WTC11 (cell line): ENCODE data around the gene UNG. TPM values are rescaled to one million over a fixed set of nuclear protein-coding genes. Genes with fewer than 3 reads are reported as not detected.

Source experiments
- ATAC-seq: fragments of 200-7000 bp; cut with Tn5 transposase; 2 replicates; pipeline ENCODE4 v1.10.0; 2021; ENCODE audit warnings: mild to moderate bottlenecking, moderate library complexity
- CTCF ChIA-PET: fragments of 300-600 bp; sonication (Branson Sonifier 250); formaldehyde crosslinking; loops from one replicate; lab custom pipeline; 2021; ENCODE audit warnings: antibody characterized with exemption; lab: Charles Lee
- POLR2A ChIA-PET: fragments of 350-600 bp; sonication (Branson Sonifier 250); formaldehyde crosslinking; loops from one replicate; lab custom pipeline; 2021; ENCODE audit warnings: antibody characterized with exemption; lab: Charles Lee
- DNase-seq: peaks from one replicate; pipeline ENCODE4 v3.0.0; 2021; ENCODE audit warnings: low spot score
- H3K27ac Mint-ChIP-seq: 2 replicates; pipeline ENCODE4 v1.8.0; 2021; ENCODE audit warnings: mixed read lengths
- H3K27me3 Mint-ChIP-seq: 2 replicates; pipeline ENCODE4 v1.8.0; 2021; ENCODE audit warnings: low read depth, mild to moderate bottlenecking, moderate library complexity, mixed read lengths
- H3K36me3 Mint-ChIP-seq: 2 replicates; pipeline ENCODE4 v1.8.0; 2021; ENCODE audit warnings: mixed read lengths
- H3K4me1 Mint-ChIP-seq: 2 replicates; pipeline ENCODE4 v1.8.0; 2022; ENCODE audit warnings: mixed read lengths
- H3K4me3 Mint-ChIP-seq: 2 replicates; pipeline ENCODE4 v1.8.0; 2021; ENCODE audit warnings: mild to moderate bottlenecking, moderate library complexity, mixed read lengths
- H3K9me3 Mint-ChIP-seq: 2 replicates; pipeline ENCODE4 v1.8.0; 2021; ENCODE audit warnings: mixed read lengths
- CBFB ChIP-seq: sonication (generic); formaldehyde crosslinking; IDR thresholded peaks from 2 replicates; pipeline ENCODE4 v1.8.1; 2022; ENCODE audit warnings: mild to moderate bottlenecking, low read depth, missing genetic modification reagents
- ELF4 ChIP-seq: sonication (generic); formaldehyde crosslinking; IDR thresholded peaks from 2 replicates; pipeline ENCODE4 v1.8.1; 2022; ENCODE audit warnings: low read depth, mild to moderate bottlenecking, moderate library complexity, missing genetic modification reagents
- ESRRA ChIP-seq: sonication (generic); formaldehyde crosslinking; IDR thresholded peaks from 2 replicates; pipeline ENCODE4 v1.8.1; 2022; ENCODE audit warnings: mild to moderate bottlenecking, missing genetic modification reagents, borderline replicate concordance
- FOXJ3 ChIP-seq: sonication (generic); formaldehyde crosslinking; IDR thresholded peaks from 2 replicates; pipeline ENCODE4 v1.9.0; 2021; ENCODE audit warnings: missing genetic modification reagents, mild to moderate bottlenecking, borderline replicate concordance
- GABPB1 ChIP-seq: sonication (generic); formaldehyde crosslinking; IDR thresholded peaks from 2 replicates; pipeline ENCODE4 v1.8.1; 2023; ENCODE audit warnings: mild to moderate bottlenecking, missing genetic modification reagents
- GRHL2 ChIP-seq: fragments of 250-450 bp; sonication (Bioruptor Pico); IDR thresholded peaks from 2 replicates; pipeline ENCODE4 v1.8.0; 2022; ENCODE audit warnings: mild to moderate bottlenecking, moderate library complexity; ENCODE audit not compliant: insufficient replicate concordance, severe bottlenecking
- MXD4 ChIP-seq: fragments of 250-450 bp; sonication (Bioruptor Pico); IDR thresholded peaks from 2 replicates; pipeline ENCODE4 v1.8.0; 2021; ENCODE audit warnings: mild to moderate bottlenecking, moderate library complexity, borderline replicate concordance
- NR2C2 ChIP-seq: sonication (generic); formaldehyde crosslinking; IDR thresholded peaks from 2 replicates; pipeline ENCODE4 v1.8.0; 2022; ENCODE audit warnings: mild to moderate bottlenecking, missing genetic modification reagents
- RORB ChIP-seq: fragments of 250-450 bp; sonication (Bioruptor Pico); IDR thresholded peaks from 2 replicates; pipeline ENCODE4 v1.9.0; 2021; ENCODE audit warnings: mild to moderate bottlenecking
- SP1 ChIP-seq: sonication (generic); formaldehyde crosslinking; conservative IDR thresholded peaks from 2 replicates; pipeline ENCODE4 v1.8.1; 2022; ENCODE audit warnings: missing genetic modification reagents
- TEAD1 ChIP-seq: sonication (generic); formaldehyde crosslinking; IDR thresholded peaks from 2 replicates; pipeline ENCODE4 v1.8.0; 2022; ENCODE audit warnings: mild to moderate bottlenecking, missing genetic modification reagents
- ZNF121 ChIP-seq: sonication (generic); formaldehyde crosslinking; IDR thresholded peaks from 2 replicates; pipeline ENCODE4 v1.8.0; 2023; ENCODE audit warnings: missing genetic modification reagents
- ZNF263 ChIP-seq: sonication (generic); formaldehyde crosslinking; IDR thresholded peaks from 2 replicates; pipeline ENCODE4 v1.8.1; 2022; ENCODE audit warnings: low read depth, mild to moderate bottlenecking, moderate library complexity, missing genetic modification reagents
- total RNA-seq: library from RNA; stranded (reverse); gene quantifications from 3 replicates; pipeline ENCODE4 v1.2.3, GENCODE V29; 2021
- TF ChIP-seq, protein P1 (sequence below): fragments of 250-450 bp; sonication (Bioruptor Pico); IDR thresholded peaks from 2 replicates; pipeline ENCODE4 v1.9.0; 2021; ENCODE audit warnings: mild to moderate bottlenecking
- TF ChIP-seq, protein P2 (sequence below): sonication (generic); formaldehyde crosslinking; IDR thresholded peaks from 2 replicates; pipeline ENCODE4 v1.8.1; 2023; ENCODE audit warnings: mild to moderate bottlenecking, missing genetic modification reagents, borderline replicate concordance
- TF ChIP-seq, protein P3 (sequence below): sonication (generic); formaldehyde crosslinking; IDR thresholded peaks from 2 replicates; pipeline ENCODE4 v1.8.0; 2022; ENCODE audit warnings: mild to moderate bottlenecking, missing genetic modification reagents
- TF ChIP-seq, protein P4 (sequence below): sonication (generic); formaldehyde crosslinking; conservative IDR thresholded peaks from 2 replicates; pipeline ENCODE4 v1.8.1; 2022; ENCODE audit warnings: mild to moderate bottlenecking, missing genetic modification reagents
- TF ChIP-seq, protein P5 (sequence below): sonication (generic); formaldehyde crosslinking; IDR thresholded peaks from 2 replicates; pipeline ENCODE4 v1.8.1; 2023; ENCODE audit warnings: mild to moderate bottlenecking, moderate library complexity, missing genetic modification reagents
- TF ChIP-seq, protein P6 (sequence below): fragments of 250-450 bp; sonication (Bioruptor Pico); IDR thresholded peaks from 2 replicates; pipeline ENCODE4 v2.1.2; 2022; ENCODE audit warnings: mild to moderate bottlenecking, moderate library complexity
- TF ChIP-seq, protein P7 (sequence below): sonication (generic); formaldehyde crosslinking; conservative IDR thresholded peaks from 2 replicates; pipeline ENCODE4 v1.8.1; 2023; ENCODE audit warnings: mild to moderate bottlenecking, low read depth, missing genetic modification reagents, moderate library complexity

The UNG gene
- total RNA-seq, 1 experiment from 2014 or later = 127 TPM

DNA sequence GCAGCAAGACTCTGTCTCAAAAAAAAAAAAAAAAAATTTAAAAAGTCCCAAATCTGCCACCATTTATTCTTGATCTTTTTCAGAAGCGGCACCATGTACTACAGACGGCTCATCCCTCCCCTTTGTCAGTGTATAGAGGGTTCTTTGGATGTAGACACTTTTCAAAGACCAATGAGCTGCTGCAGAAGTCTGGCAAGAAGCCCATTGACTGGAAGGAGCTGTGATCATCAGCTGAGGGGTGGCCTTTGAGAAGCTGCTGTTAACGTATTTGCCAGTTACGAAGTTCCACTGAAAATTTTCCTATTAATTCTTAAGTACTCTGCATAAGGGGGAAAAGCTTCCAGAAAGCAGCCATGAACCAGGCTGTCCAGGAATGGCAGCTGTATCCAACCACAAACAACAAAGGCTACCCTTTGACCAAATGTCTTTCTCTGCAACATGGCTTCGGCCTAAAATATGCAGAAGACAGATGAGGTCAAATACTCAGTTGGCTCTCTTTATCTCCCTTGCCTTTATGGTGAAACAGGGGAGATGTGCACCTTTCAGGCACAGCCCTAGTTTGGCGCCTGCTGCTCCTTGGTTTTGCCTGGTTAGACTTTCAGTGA is 12.5 kb downstream of the UNG start (continued):
- TF ChIP-seq, protein P1, sequence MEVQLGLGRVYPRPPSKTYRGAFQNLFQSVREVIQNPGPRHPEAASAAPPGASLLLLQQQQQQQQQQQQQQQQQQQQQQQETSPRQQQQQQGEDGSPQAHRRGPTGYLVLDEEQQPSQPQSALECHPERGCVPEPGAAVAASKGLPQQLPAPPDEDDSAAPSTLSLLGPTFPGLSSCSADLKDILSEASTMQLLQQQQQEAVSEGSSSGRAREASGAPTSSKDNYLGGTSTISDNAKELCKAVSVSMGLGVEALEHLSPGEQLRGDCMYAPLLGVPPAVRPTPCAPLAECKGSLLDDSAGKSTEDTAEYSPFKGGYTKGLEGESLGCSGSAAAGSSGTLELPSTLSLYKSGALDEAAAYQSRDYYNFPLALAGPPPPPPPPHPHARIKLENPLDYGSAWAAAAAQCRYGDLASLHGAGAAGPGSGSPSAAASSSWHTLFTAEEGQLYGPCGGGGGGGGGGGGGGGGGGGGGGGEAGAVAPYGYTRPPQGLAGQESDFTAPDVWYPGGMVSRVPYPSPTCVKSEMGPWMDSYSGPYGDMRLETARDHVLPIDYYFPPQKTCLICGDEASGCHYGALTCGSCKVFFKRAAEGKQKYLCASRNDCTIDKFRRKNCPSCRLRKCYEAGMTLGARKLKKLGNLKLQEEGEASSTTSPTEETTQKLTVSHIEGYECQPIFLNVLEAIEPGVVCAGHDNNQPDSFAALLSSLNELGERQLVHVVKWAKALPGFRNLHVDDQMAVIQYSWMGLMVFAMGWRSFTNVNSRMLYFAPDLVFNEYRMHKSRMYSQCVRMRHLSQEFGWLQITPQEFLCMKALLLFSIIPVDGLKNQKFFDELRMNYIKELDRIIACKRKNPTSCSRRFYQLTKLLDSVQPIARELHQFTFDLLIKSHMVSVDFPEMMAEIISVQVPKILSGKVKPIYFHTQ (CRISPR knock-in tag) = no peak
- no peak for TF ChIP-seq GRHL2
- no peak for TF ChIP-seq CBFB (CRISPR knock-in tag)
- TF ChIP-seq FOXJ3 (CRISPR knock-in tag) = no peak
- TF ChIP-seq, protein P2, sequence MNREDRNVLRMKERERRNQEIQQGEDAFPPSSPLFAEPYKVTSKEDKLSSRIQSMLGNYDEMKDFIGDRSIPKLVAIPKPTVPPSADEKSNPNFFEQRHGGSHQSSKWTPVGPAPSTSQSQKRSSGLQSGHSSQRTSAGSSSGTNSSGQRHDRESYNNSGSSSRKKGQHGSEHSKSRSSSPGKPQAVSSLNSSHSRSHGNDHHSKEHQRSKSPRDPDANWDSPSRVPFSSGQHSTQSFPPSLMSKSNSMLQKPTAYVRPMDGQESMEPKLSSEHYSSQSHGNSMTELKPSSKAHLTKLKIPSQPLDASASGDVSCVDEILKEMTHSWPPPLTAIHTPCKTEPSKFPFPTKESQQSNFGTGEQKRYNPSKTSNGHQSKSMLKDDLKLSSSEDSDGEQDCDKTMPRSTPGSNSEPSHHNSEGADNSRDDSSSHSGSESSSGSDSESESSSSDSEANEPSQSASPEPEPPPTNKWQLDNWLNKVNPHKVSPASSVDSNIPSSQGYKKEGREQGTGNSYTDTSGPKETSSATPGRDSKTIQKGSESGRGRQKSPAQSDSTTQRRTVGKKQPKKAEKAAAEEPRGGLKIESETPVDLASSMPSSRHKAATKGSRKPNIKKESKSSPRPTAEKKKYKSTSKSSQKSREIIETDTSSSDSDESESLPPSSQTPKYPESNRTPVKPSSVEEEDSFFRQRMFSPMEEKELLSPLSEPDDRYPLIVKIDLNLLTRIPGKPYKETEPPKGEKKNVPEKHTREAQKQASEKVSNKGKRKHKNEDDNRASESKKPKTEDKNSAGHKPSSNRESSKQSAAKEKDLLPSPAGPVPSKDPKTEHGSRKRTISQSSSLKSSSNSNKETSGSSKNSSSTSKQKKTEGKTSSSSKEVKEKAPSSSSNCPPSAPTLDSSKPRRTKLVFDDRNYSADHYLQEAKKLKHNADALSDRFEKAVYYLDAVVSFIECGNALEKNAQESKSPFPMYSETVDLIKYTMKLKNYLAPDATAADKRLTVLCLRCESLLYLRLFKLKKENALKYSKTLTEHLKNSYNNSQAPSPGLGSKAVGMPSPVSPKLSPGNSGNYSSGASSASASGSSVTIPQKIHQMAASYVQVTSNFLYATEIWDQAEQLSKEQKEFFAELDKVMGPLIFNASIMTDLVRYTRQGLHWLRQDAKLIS = no peak

DNA sequence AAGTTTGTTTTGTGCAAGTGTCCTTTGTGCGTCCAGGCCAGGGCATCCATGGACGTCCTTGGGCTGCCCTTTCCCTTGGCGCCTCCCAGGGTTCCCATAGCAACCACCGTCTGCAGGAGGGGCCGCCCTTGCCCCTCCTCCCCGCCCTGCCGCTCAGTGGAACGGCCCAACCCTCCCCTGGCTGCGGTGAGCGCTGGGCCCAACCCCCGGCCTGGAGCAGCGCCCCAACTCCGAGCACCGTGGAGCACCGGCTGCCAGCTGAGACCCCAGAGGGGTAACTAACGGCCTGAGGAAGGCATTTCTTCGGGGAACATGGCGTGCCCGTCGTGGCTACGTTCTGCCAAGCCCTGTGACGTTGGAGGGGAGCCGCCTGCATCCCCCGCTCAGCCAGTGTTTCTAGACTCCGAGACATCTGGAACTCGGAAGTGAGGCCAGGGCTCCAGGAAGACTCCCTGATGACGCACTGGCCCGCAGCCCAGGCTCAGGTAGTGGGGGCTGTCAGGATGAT is 13.6 kb downstream of the UNG start:
- POLR2A ChIA-PET = no interaction called here
- no peaks in the 10 kb centered on the region for H3K27me3 Mint-ChIP-seq
- peak overlapping the region; percentile 56 for H3K4me3 Mint-ChIP-seq
- peaks cover 20% of the 10 kb centered on the region for H3K4me1 Mint-ChIP-seq
- peak overlapping the region; percentile 97 for H3K27ac Mint-ChIP-seq
- peak; percentile 87 for DNase-seq
- ATAC-seq = peak; percentile 96
- CTCF ChIA-PET = interaction anchor here (1.2 to 2.4 kb wide), 17 partner anchors 12 to 283 kb away, joined by 3 to 20 read pairs (median 8); partner anchors contain the start of gene ALKBH2
- peaks cover 29% of the 10 kb centered on the region for H3K36me3 Mint-ChIP-seq
- no peaks in the 10 kb centered on the region; the same call in 1 of the 2 replicates for H3K9me3 Mint-ChIP-seq
- TF ChIP-seq, protein P3, sequence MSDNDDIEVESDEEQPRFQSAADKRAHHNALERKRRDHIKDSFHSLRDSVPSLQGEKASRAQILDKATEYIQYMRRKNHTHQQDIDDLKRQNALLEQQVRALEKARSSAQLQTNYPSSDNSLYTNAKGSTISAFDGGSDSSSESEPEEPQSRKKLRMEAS = 0 out of 2 replicates have a peak, but pooled peaks have one; percentile 22
- TF ChIP-seq GABPB1 (CRISPR knock-in tag) (peak; percentile 48; the same call in 1 of the 2 replicates), SP1 (CRISPR knock-in tag) (peak; percentile 67), TEAD1 (CRISPR knock-in tag) (no peak), MXD4 (no peak), ELF4 (no peak), ZNF263 (CRISPR knock-in tag) (0 out of 2 replicates have a peak, but pooled peaks have one; percentile 52), ESRRA (CRISPR knock-in tag) (peak; percentile 88; the same call in 1 of the 2 replicates), NR2C2 (no peak), ZNF121 (CRISPR knock-in tag) (peak; percentile 68), RORB (CRISPR knock-in tag) (no peak)
- TF ChIP-seq, protein P4, sequence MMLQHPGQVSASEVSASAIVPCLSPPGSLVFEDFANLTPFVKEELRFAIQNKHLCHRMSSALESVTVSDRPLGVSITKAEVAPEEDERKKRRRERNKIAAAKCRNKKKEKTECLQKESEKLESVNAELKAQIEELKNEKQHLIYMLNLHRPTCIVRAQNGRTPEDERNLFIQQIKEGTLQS (CRISPR knock-in tag) = no peak
- TF ChIP-seq, protein P5, sequence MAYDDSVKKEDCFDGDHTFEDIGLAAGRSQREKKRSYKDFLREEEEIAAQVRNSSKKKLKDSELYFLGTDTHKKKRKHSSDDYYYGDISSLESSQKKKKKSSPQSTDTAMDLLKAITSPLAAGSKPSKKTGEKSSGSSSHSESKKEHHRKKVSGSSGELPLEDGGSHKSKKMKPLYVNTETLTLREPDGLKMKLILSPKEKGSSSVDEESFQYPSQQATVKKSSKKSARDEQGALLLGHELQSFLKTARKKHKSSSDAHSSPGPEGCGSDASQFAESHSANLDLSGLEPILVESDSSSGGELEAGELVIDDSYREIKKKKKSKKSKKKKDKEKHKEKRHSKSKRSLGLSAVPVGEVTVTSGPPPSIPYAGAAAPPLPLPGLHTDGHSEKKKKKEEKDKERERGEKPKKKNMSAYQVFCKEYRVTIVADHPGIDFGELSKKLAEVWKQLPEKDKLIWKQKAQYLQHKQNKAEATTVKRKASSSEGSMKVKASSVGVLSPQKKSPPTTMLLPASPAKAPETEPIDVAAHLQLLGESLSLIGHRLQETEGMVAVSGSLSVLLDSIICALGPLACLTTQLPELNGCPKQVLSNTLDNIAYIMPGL (CRISPR knock-in tag) = peak; percentile 57
- TF ChIP-seq, protein P6, sequence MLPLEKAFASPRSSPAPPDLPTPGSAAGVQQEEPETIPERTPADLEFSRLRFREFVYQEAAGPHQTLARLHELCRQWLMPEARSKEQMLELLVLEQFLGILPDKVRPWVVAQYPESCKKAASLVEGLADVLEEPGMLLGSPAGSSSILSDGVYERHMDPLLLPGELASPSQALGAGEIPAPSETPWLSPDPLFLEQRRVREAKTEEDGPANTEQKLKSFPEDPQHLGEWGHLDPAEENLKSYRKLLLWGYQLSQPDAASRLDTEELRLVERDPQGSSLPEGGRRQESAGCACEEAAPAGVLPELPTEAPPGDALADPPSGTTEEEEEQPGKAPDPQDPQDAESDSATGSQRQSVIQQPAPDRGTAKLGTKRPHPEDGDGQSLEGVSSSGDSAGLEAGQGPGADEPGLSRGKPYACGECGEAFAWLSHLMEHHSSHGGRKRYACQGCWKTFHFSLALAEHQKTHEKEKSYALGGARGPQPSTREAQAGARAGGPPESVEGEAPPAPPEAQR (CRISPR knock-in tag) = no peak
- TF ChIP-seq, protein P7, sequence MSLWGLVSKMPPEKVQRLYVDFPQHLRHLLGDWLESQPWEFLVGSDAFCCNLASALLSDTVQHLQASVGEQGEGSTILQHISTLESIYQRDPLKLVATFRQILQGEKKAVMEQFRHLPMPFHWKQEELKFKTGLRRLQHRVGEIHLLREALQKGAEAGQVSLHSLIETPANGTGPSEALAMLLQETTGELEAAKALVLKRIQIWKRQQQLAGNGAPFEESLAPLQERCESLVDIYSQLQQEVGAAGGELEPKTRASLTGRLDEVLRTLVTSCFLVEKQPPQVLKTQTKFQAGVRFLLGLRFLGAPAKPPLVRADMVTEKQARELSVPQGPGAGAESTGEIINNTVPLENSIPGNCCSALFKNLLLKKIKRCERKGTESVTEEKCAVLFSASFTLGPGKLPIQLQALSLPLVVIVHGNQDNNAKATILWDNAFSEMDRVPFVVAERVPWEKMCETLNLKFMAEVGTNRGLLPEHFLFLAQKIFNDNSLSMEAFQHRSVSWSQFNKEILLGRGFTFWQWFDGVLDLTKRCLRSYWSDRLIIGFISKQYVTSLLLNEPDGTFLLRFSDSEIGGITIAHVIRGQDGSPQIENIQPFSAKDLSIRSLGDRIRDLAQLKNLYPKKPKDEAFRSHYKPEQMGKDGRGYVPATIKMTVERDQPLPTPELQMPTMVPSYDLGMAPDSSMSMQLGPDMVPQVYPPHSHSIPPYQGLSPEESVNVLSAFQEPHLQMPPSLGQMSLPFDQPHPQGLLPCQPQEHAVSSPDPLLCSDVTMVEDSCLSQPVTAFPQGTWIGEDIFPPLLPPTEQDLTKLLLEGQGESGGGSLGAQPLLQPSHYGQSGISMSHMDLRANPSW (CRISPR knock-in tag) = no peak
